ENCODE data around the gene SCYGR3.

Gene SCYGR3, protein sequence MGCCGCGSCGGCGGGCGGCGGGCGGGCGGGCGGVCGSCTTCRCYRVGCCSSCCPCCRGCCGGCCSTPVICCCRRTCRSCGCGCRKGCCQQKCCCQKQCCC

DNA sequence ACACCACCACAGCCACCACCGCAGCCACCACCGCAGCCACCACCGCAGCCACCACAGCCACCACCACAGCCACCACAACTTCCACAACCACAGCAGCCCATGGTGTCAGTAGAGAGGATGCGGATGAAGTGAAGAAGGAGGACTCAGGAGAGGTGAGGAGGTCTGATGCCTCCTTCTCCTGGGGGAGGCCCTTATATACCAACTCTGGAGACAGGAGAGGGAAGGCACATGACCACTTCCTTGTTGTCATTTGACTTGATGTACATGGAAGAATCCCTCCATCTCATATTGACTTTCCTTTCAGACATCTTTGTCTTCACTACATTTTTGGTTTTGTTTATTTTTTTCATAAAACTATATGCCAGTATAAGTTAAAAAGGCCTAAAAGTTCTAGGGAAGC, at the start of gene SCYGR3:
SCYGR3 (minus strand) TSS at position 101 of the 400 bp plus-strand sequence; CDS start at position 101, 0 bp downstream.
- DNase-seq, result no peak

DNA sequence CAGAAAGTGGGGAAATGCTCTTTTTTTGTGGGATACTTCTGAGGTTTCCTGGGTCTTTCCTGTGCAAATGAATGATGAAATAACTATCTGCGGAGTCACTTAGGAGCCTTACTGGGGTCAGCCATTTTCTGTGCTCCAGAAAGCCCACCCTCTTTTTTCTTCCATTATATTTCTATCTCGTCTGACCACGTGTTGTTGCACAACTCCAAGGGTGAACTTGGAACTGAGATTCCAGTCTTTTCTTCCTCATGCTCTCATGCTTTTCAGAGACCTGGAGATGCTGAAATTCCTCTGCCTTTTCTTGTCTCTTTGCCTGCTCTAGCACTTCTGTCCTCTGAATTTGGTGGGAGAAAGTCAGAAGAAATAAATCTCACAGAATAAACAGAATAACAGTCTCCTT, 47.2 kb upstream of the SCYGR3 start:
- DNase-seq, result no peak

DNA sequence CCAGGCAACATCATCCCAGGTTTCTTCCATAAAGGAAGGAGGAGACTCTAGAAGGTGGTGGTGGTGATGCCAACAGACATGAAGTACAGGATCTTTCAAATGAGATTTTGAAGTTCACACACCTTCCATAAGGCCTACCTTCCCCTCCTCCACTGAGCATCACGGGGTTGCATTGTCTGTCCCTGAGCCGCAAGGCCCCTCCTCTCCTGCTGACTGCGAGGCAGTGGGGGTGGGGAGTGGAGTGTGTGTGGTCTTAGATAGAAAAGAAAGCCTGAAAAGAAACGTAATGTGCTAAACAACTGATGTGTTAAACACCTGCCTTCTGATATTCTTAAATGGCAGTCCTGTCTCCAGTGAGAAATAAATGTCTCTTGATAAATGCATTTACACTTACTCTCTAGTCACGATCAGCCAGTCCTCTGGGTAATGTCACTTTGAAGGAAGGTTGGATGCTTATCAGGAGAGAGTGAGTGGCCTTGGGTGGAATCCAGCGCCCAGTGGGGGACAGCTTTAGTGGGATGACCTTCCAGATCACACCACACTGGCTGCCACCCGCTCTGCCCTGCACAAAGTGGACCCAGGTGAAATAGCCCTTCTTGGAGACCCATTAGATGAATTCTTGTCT, 46.5 kb upstream of the SCYGR3 start:
- no peak for DNase-seq

DNA sequence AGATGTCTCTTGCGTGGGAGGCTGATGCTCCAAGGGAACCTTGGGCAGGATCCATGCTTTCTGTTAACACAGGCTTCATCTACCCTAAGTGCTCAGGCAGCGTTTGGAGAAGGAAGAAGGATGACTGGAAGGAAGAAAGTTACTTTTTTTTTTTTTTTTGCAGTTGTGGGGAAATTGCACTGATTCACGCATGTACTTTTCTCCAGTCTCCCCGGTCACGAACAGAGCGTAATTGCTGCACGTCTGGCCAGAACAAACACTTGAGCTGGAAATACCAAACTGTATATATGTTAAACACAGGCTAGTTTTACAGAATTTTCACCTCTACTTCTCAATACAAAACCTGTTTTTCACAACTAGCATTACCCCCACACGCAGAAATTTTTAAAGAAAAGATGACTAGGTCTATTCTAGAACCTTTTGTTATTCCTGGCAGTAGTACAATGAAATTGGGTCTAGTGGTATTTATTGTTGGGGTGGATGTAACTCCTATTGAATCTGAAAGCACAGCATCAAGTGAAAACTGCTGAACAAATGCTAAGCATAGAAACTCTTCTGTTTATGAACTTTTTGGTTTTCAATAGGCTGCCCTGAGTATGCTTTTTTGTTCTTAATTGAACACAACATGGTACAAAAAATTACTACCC, 42.7 kb upstream of the SCYGR3 start:
- no peak for DNase-seq

DNA sequence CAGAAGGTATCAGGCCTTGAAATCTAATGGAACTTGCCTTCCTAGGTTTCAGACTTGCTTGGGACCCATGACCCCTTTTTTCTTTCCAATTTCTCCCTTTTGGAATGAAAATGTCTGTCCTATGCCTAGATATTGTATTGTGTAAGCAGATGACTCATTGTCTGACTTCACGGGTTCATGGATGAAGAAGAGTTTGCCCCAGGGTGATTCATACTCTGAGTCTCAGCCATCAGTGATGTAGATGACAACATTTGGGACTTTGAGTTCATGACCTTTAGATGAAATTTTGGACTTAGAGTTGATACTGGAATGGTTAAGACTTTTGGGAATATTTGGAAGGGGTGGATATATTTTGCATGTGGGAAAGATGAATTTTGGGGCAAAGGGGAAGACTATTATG, 40.8 kb upstream of the SCYGR3 start:
- DNase-seq, result no peak

DNA sequence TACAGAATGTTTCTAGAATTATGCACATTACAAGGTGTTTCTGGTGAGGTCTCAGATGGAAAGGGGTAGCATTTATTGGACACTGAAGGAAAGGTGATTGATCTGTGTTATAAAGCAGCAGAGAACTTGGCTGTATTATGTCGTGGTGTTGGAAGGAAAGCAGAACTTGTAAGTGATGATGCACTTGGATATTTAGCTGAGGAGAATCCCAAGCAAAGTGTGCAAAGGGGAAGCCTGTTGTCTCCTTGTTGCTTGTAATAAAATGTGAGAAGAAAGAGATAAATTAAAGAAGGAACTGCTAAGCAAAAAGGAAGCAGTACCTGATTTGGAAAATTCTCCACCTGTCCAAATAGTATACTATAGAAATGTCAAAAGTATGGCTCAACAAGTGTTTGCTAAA, 39.8 kb upstream of the SCYGR3 start:
- no peak for DNase-seq

DNA sequence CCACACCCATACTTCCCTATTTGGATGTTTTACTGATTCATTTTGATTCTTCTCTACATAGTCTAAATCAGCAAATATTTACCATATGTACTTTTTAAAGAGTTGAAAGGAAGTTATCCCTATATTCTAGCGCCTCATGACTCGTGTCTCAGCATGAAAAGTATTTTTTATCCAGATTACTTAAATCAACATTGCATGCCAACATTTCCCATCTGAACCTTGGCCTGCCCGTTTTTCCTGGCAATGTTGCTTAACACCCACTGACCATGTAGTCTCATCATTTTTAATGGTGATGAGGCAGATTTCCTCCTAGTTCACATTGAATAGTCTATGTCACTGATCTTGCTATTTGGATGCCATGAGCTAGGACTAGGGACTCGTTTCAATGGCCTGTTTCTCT, 38.8 kb upstream of the SCYGR3 start:
- DNase-seq, result no peak

DNA sequence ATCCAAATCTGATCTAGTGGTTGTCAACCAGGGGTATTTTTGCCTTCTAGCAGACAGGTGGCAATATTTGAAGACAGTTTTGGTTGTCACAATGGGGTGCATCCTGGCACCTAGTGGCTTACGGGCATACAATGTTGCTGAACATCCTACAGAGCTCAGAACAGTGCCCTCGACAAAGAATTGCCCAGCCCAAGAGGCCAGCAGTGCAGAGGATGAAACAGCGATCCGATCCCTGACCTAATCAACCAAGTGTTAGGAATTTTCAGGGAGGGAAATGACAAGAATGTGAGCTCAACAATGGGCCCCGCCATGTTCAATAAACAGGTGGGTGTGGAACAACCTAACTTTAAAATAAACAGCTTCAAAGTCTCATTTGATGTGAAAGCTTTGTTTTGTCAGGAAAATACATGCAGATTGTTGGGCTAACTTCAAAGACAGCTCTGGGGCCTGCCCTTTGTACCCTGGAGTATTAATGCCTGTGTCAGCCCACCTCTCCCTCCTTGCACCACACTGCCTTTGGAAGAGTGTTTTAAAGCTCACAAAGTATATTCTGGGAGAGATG, 29.4 kb upstream of the SCYGR3 start:
- DNase-seq, result no peak

DNA sequence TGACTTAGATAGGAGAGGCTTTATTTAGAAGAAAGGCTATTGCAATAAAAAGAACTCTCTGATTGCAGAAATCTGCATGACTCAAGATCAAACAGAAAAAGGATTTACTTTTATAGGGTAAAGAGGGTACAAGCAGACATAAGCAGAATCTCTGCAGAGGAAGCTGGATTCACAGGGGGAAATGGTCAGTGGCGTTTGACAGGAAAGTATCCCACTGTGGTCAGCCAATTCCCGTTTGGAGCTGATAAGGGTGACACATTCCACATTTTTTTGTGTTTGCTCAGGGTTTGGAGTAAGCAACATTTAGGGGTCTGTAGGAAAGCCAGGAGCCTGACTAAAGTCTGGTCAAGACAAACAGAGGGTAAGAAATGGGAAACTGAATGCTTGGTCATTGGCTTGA, 28.0 kb upstream of the SCYGR3 start:
- DNase-seq, result no peak

DNA sequence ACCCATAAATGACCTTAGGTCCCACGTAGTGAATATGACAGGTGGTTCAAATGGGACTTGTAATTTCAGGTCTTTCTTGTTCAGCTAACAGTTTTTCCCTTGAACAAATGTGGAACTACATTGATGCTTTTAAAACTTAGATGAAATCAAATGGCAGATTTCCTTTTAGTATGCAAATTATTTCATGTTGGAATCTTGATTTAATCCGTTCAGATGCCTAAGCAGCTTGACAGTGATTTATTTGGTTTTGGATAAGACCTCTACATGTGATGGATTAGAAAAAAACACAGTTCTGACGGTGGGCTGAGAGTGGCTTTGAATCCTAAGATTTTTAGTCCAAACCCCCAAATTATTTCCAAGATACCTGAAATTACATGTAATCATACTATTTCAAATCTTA, 19.6 kb upstream of the SCYGR3 start:
- no peak for DNase-seq

DNA sequence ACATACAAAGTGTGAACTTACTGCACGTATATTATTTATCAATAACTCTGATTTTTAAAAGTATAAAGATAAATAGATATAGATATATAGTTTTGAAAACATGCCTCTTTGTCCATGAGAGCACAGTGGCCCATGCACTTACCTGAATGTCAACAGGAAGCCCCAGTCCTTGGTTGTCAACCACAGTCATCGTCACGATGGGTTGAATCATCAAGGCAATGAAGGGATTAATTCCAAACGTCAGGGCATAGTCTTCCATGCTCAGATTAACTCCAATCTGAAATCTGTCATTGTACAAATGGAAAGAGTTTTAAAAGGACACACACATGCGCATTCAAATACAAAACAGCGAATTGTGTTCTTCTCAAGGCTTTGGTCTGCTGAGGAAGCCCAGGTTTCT, 18.2 kb upstream of the SCYGR3 start:
- DNase-seq, result no peak

DNA sequence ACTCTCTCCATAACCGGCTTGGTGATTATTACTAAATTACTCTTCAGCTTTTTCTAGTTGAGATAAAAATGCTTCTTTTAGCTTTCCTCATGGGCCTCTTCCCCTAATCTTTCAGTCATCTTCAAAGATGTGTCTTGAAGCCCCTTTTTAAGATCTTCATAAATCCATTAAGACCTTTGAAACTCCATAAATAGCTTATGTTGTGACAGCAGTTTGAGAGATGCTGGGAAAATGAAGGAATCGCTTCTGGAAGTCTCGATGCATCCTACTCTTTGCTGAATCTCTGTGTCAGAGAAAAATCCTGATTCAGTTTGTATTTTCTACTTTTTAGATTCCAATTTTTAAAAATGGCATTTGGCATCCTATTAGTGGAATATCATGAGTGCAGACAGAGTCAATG, 15.7 kb upstream of the SCYGR3 start:
- DNase-seq, result no peak

DNA sequence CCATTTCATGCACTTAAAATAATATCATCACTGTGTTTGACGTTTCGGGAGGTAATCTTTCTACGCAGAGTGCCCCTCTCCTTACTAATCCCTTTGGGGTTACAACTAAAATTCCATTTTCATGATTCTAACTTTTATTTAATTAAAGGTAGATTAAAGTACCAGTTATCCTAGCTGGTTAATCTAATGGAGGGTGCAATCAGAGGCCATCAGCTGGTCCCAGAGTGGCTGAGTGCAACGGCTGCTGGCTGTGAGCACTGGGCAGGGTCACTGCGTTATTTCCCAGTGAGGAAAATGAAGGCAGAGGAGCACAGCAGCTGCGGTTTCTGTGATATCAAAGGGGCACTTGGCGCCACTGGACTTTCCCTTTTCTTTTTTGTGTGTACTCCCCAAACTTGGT, 14.8 kb upstream of the SCYGR3 start:
- no peak for DNase-seq

DNA sequence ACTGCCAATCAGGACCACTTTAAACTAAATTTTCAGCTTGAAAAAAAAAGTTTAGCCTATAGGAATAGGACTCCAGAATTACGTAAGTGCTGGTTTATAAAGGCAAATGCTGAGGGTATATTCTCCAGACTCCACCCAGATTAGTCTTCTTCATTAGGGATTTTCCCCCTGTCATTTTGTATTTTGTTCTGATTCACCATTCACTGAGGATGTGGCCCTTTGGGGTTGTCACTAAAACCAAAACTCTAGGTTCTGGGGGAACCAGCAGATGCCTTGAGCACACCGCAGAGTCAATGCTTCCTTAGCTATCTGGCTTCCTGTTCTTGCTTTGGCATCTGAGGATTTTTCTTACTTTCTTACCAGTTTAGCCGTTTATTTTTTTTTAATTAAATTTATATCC, 13.1 kb upstream of the SCYGR3 start:
- no peak for DNase-seq

DNA sequence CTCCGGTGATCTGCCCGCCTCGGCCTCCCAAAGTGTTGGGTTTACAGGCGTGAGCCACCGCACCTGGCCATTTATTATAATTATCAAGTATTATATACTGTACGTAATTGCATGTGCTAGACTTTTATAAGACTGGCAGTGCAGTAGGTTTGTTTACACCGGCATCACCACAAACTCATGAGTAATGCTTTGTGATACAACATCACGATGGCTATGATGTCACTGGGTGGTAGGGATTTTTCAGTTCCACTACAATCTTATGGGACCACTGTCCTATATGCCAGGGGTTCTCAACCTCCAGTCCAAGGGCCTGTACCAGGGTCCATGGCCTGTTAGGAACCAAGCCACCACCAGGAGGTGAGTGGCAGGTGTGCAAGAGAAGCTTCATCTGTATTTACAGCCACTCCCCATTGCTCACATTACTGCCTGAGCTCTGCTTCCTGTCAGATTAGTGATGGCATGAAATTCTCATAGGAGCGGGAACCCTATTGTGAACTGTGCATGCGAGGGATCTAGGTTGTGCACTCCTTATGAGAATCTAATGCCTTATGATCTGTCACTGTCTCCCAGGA, 12.0 kb upstream of the SCYGR3 start:
- no peak for DNase-seq

DNA sequence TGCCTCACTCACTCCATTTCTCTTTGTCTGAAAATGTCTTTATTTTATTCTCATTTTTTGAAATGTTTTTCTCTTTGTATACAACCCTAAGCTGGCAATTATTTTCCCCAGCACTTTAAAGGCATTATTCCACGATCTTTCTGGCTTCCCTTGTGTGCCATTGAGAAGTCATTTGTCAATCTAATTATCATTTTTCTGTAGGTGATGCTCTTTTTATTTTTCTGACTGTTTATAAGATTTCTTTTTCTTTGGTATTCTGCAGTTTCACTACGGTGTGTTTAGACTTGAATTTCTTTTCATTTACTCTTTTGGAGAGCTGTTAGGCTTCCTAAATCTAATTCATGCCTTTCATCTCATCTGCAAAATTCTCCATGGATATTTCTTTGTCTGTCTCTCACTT, 10.8 kb upstream of the SCYGR3 start:
- DNase-seq, result no peak

DNA sequence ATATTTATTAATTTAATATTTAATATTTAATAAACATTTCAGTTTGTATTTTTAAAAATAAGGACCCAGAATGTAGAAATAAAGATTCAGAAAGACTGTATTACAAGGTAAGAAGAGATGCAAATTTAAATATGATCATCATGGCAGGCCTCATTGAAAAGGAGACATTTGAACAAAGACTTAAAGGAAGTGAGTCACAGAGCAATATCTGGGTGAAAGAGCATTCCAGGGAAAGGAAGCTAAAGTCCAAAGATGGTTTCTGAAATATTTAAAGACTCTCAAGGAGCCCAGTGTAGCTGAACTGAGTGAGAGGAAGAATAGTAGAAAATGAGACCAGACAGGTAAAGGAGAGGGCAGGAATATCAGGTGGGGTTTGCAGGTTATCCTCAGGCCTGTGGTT, 8.6 kb upstream of the SCYGR3 start:
- DNase-seq, result no peak

DNA sequence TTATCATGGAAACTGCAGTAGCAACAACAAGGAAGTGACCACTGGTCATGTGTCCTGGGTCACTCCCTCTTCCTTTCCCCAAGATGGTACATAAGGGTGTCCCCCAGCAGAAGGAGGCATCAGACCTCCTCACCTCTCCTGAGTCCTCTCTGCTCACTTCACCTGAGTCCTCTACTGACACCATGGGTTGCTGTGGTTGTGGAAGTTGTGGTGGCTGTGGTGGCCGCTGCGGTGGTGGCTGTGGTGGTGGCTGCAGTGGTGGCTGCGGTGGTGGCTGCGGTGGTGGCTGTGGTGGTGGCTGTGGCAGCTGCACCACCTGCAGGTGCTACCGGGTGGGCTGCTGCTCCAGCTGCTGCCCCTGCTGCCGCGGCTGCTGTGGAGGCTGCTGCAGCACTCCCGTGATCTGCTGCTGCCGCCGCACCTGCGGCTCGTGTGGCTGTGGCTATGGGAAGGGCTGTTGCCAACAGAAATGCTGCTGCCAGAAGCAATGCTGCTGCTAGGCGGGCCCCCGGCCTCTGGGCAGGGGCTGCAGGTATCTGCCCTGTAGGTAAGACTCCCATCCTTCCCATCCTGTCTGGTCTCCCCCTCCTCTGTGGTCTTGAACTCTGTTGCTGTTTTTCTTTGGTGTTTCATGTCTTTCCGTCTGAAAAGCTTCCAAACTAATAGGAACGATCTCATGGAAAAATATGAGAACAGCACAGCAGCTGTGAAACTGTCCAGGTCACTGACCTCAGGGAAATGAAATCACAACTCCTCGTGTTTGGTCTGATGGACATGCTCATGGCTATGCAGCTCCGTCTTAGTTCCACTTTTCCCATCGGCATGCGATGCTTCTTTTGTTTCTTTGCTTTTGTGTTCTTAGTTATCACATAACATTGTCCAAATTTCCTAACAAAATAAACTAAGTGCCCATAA, 2.9 kb upstream of the SCYGR3 start, which contains the start of gene SCYGR4:
SCYGR4 (plus strand) TSS at position 183 of the 915 bp plus-strand sequence; CDS start at position 183, 0 bp downstream.
- no peak for DNase-seq

DNA sequence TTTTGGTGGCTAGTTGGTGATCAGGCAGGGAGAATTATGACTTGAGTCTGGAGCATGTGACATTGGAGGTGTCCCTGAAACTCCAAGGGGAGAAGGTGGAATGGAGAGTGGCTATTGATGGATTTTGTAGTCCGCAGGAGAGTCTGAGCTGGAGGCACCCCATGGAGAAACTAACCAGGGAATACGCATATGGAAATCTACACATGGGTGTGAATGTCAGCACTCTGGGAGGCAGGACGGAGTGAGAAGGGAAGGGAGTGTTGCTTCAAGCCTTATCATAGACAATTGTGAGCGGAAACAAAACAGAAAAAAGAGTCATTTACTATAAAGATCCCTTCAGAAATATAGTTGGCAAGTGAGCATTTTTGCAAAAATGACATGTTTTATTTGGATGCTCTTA, 2.0 kb upstream of the SCYGR3 start:
- no peak for DNase-seq

DNA sequence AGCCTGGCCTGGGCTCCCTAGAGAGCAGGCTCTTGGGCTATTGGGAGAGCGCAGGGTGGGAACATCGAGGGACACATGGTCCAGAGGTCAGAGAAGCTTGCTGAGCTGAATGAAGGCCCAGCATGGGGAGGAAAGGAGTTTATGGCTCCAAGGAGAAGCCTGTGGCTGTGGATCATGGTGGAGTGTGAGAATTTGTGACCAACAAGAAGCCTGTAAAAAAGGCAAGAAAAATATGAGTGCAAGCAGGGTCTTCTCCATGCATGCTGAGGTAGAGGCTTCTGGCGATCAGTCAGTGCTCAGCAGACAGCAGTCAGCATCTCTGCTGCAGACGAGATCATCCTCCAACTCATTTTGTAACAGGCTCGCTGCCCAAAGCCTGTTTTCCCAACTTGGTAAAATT, 1.3 kb upstream of the SCYGR3 start:
- no peak for DNase-seq

DNA sequence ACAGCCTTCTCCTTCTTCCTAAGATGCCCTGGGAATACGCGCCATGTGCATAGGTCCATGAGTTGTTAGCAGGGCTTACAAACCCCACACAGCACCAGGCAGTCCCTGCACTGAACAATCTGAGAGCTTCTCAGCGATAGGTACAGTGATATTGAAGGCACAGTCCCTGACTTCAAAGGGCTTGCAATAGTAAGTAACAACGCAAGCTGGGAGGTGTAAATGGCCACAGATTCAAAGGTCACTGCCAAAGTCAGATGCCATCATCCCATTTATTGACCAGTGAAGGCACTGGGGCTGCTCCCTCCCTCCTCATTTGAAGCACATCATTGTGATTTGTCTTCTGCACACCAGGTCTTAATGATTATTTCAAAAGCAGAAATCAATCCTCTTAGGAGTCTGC, 541 bp upstream of the SCYGR3 start:
- no peak for DNase-seq

DNA sequence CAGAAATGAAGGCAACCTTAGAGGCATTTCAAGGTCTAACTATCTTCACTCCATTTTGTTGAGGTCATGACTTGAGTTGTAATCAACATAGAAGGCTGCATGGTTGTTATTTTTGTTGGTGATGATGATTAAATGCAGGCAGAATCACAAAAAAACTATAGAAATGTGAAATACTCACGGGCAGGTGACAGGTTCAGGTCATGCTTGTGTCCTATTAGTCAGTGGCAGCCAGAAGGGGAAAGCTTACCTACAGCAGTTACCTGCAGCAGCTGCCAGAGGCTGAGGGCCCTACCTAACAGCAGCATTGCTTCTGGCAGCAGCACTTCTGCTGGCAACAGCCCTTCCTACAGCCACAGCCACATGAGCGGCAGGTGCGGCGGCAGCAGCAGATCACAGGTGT, 394 bp downstream of the SCYGR3 start:
- no peak for DNase-seq

DNA sequence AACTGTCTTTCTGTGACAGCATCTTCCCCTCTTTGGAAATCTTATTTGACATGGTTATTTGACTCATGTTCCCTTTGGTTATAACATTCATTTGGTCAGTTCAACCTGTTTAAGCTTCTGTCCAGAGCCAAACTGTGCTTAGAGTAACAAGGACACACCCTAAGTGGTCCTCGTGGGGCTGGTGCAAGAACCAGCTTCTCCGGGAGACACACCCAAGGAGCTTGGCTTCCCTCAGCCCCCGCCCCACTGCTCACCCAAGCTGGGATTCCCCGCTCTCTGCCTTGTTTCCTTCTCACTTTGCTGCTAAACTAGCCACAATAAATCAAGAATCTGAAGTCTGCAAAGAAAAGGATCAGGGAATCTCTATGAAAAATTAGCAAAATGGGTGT, 1.4 kb downstream of the SCYGR3 start:
- DNase-seq, result no peak

Measured in DMS153 (cell line).